Measurements from ENCODE around the gene FBXO47.
A peak's percentile ranks its signal among the peaks of the same experiment; 100 is the strongest.

Gene FBXO47

DNA sequence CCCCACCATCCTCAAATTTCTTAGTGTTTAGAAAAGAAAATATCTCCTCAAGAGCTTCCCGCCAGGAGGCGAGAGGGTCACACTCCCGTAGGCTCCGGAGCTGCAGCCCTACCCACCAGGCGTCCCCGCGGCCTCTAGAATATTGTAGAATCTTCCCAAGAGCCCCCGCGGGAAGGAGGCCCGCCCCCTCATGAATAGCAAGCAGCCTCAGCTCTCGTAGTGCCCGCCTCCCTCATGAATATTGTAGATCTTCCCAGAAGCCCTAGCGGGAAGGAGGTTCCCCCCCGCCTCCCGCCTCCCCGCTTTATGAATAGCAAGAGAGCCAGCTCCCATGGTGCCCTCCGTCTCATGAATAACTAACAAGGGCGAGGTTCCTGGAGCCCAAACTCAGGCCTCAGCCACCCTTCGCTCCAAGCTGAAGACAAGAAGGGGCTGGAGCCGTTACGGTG, at the start of gene FBXO47:
TSS of gene FBXO47 (minus strand) at position 114 of the 449 bp plus-strand sequence. CDS start 4,378 bp downstream, outside the sequence.
- no peak for DNase-seq (ENCODE audit: low spot score)

- no peak for DNase-seq (ENCODE audit: low spot score)
Observed at GRCh38 chr17:39016193-39017153, 49.3 kb upstream of the FBXO47 start.

DNA sequence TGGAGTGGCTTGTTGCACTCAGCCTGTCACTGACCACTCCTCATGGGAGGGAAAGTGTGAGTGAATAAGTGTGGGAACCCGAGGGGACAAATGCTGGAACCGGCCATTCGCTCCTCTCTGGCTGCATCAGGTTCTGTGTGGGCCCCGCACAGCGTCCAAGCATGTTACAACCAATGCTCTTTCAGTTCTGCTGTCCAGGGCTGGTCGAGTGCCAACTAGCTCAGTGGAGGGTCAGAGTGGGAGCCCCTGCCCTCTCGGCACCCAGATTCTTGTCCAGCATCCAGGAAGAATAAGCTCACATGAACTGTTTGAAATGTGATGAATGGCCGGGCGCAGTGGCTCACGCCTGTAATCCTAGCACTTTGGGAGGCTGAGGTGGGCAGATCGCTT, 48.3 kb upstream of the FBXO47 start:
- DNase-seq (ENCODE audit: low spot score), result no peak

GRCh38 chr17:39014795-39015545, 47.8 kb upstream of the FBXO47 start:
- no peak for DNase-seq (ENCODE audit: low spot score)

GRCh38 chr17:39014044-39014794, 47.0 kb upstream of the FBXO47 start:
- DNase-seq (ENCODE audit: low spot score), result peak; percentile 36

- DNase-seq (ENCODE audit: low spot score), result no peak
Observed at GRCh38 chr17:39012725-39013124, 45.5 kb upstream of the FBXO47 start.

GRCh38 chr17:39011907-39012468, 44.8 kb upstream of the FBXO47 start:
- DNase-seq (ENCODE audit: low spot score), result no peak

- DNase-seq (ENCODE audit: low spot score), result no peak
Observed at GRCh38 chr17:39009581-39010001, 42.4 kb upstream of the FBXO47 start.

DNA sequence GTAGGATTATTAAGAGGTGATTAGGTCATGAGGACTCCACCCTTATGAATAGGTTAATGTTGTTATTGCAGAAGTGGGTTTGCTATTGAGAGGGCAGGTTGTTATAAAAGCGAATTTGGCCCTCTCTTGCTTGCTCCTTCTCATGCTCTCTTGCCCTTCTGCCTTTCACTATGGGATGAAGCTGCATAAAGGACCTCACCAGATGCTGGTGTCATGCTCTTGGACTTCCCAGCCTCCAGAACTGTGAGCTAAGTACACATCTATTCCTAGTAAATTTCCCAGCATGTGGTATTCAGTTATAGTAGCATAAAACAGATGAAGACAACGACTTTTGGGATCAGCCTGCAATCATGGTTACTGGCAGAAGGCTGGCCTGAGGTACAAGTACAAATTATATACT, 41.4 kb upstream of the FBXO47 start:
- no peak for DNase-seq (ENCODE audit: low spot score)

GRCh38 chr17:39002991-39003715, 36.0 kb upstream of the FBXO47 start:
- no peak for DNase-seq (ENCODE audit: low spot score)

DNA sequence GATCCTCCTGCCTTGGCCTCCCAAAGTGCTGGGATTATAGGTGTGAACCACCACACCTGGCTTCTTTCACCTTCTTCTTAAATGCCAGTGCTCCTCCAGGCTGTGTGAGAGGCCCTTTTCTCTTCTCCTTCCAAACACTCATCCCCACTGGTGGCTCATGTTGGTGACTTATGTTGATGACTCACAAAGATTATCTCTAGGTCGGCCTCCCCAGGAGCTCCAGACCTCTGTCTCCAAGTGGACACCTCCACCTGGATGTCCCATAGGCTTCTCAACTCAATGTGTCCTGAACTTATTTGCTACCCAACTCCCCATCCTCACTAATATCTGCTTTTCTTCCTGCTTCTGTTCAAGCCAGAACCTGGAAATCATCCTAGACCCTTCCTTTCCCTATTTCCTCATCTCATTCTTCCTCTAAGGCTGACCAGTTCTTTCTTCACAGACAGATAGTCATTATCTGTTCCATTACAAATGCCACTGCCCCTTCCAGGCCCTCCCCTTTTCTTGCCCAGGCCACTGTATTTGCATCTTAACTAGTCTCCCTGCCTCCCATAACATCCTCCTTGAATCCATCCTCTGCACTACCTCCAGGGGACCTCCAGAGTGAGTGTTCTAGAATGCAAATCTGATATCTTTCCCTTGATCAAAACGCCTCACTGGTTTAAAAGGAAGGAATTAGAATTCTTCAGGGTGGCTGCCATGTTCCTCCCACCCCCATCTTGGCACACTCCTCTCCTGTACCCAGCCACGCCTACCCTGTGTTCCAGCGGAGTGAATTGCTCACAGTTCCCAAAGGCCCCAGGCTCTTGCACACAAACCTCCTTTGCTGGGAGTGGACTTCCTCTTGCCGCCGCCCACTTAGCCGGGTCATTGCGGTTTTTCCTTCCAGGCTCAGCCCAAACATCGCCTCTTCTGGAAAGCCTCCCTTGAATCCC, 34.8 kb upstream of the FBXO47 start:
- DNase-seq (ENCODE audit: low spot score), result peak; percentile 37

GRCh38 chr17:39000021-39000601, 32.9 kb upstream of the FBXO47 start:
- DNase-seq (ENCODE audit: low spot score), result no peak

GRCh38 chr17:38996660-38997337, 29.6 kb upstream of the FBXO47 start:
- no peak for DNase-seq (ENCODE audit: low spot score)

DNA sequence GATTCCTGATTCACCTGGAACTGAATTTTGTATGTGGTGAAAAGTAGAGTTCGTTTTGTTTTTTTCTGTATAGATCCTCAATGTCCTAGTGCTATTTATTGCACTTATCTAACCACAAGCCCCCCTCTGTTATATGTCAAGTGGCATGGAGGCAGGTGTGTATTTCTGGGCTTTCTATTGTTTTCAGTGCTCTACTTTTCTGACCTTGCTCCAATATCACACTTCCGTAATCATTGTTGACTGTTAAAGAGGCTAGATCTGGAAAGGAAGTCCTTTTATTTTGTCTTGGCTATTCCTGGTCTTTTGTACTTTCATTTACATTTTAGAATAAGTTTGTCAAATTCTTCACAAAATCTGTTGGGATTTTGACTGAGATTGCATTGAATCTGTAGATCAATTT, 26.8 kb upstream of the FBXO47 start:
- no peak for DNase-seq (ENCODE audit: low spot score)

GRCh38 chr17:38984666-38985065, 17.5 kb upstream of the FBXO47 start:
- no peak for DNase-seq (ENCODE audit: low spot score)

DNA sequence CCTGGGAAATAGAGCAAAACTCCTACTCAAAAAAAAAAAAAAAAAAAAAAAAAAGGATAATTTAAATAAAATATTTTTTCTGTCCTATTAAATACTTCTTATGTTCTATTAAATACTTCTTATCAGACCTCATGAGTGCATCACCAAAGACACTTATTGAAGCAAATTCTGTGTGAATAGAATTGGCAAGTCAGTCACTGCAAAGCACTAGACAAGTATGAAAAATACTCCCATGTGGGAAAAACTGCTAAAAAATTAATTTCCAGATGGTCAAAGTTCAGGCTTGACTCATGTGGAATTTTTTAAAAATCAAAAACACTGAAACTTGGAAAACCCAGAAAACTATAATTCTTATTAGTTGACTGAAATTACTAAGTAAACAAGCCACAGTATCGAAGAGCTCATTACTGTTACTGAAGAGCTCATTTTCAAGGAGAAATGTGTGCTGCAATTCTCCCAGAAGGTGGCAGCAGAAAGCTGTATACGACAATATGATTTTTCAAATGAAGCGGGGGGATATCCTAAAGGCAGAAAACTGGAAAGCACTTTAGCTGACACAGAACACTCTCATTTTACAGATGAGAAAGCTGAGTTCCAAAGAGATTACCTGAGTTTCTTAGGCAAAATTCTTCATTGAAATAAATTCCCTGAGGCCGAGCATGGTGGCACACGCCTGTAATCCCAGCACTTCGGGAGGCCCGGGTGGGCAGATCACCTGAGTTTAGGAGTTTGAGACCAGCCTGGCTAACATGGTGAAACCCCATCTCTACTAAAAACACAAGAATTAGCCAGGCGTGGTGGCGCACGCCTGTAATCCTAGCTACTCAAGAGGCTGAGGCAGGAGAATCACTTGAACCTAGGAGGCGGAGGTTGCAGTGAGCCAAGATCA, 15.9 kb upstream of the FBXO47 start:
- peak; percentile 72 for DNase-seq (ENCODE audit: low spot score)

GRCh38 chr17:38981636-38982035, 14.4 kb upstream of the FBXO47 start:
- DNase-seq (ENCODE audit: low spot score), result no peak
